ENCODE data around the gene DLL1. TPM values are rescaled to one million over a fixed set of nuclear protein-coding genes. Genes with fewer than 3 reads are reported as not detected.
A peak's percentile ranks its signal among the peaks of the same experiment; 100 is the strongest.

The DLL1 gene
- total and polyA plus RNA-seq, 9 of the 15 experiments (the other 6 are each of a cell fraction or from before 2014, with no cell fraction given), result not detected

DNA sequence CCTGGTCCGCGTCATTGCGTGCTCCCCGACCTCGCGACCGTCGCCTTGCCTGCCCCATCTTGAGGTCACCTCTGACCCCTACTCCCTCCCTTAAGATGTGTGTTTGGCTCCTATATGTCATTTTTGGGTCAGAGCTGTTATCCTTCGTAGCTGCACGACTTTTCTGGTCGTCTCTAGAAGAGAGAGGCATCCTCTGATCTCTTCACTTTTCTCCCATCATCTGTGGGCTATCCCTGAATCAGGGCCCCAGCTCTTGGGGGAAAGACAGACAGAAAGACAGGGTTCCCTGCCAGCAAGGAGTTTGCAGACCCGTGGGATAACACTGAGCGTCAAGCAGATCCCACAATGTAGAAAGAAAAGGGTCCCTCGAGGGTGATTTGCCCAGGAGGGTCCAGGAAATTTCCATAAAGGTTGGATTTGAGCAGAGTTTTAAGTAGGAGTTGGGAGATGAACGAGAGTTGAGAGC, 16.2 kb upstream of the DLL1 start:
- peaks cover 57% of the 10 kb centered on the region for H3K79me2 ChIP-seq (ENCODE audit: control insufficient read depth, insufficient read depth, low read length)
- H3K27me3 ChIP-seq (ENCODE audit: control insufficient read depth in 2 of 2, insufficient read depth in 2 of 2, low read length in 2 of 2), result no peaks in the 10 kb centered on the region
- peak overlapping the region; percentile 95 for H2AFZ ChIP-seq (ENCODE audit: low read depth, low read length)
- peak in 1 of 4 experiments; percentile 55 for DNase-seq (ENCODE audit: extremely low read depth in 1 of 4, low spot score in 3 of 4)
- peak overlapping the region; percentile 83 to 98 for H3K9ac ChIP-seq (ENCODE audit: insufficient read depth in 1 of 2, low read depth in 2 of 2, low read length in 2 of 2)
- FAIRE-seq, result no peak
- intact Hi-C loops (cut with micrococcal nuclease) (no loop called here), in situ Hi-C loops (cut with MboI) (no loop called here)
- no TSS peak for BruUV-seq (replicated peaks)
- CTCF ChIA-PET (ENCODE audit: low intra/inter-chr PET ratio), result no interaction called here
- H3K27ac ChIP-seq (ENCODE audit: extremely low read depth, low read depth, low read length), result peak overlapping the region; percentile 76
- no peaks in the 10 kb centered on the region for H3K9me3 ChIP-seq (replicated peaks; ENCODE audit: control insufficient read depth, insufficient read depth, low read depth, low read length)
- H3K9me1 ChIP-seq (ENCODE audit: control insufficient read depth, insufficient read depth, low read length), result no peaks in the 10 kb centered on the region
- POLR2A ChIA-PET, result interaction anchor here (0.7 to 1.4 kb wide), 2 partner anchors 11 to 883 kb away, joined by 3 read pairs; no protein-coding TSS in a partner anchor
- H4K20me1 ChIP-seq (replicated peaks; ENCODE audit: control insufficient read depth, insufficient read depth, low read length), result peaks cover 4% of the 10 kb centered on the region; the same call in 1 of the 2 replicates
- H3K36me3 ChIP-seq (ENCODE audit: control insufficient read depth, insufficient read depth, low read length), result peaks cover 23% of the 10 kb centered on the region; the same call in 2 of the 3 replicates
- ATAC-seq, result no peak
- peaks cover 20 to 22% of the 10 kb centered on the region in 2 experiments; a peak in 4 of 5 replicates for H3K4me1 ChIP-seq (replicated peaks in 1 of 2; ENCODE audit: control insufficient read depth in 2 of 2, insufficient read depth in 2 of 2, low read length in 2 of 2)
- under 1% methylated on average over 15 of the region's 15 CpGs for WGBS (ENCODE audit: insufficient coverage, low coverage, missing lambda C conversion rate)
- peak overlapping the region; percentile 70 for H3K4me3 ChIP-seq
- H3K4me2 ChIP-seq (ENCODE audit: insufficient read depth, low read length), result peak overlapping the region; percentile 99
- TF ChIP-seq EP400 (IDR thresholded peaks at IDR 0.05), result 0 out of 2 replicates have a peak, but pooled peaks have one; percentile 60
- no peak for TF ChIP-seq TRIM28 (IDR thresholded peaks at IDR 0.05)
- peak; percentile 6; the same call in 1 of the 2 replicates for TF ChIP-seq EHMT2 (IDR thresholded peaks at IDR 0.05)
- TF ChIP-seq CBX8 (IDR thresholded peaks at IDR 0.05; ENCODE audit: borderline replicate concordance, extremely low read depth, low read depth, low read length, poor library complexity, severe bottlenecking), result no peak
- no peak for TF ChIP-seq KDM4B (IDR thresholded peaks at IDR 0.05; ENCODE audit: borderline replicate concordance in 2 of 2, low read depth in 1 of 2)
- TF ChIP-seq, protein P1, sequence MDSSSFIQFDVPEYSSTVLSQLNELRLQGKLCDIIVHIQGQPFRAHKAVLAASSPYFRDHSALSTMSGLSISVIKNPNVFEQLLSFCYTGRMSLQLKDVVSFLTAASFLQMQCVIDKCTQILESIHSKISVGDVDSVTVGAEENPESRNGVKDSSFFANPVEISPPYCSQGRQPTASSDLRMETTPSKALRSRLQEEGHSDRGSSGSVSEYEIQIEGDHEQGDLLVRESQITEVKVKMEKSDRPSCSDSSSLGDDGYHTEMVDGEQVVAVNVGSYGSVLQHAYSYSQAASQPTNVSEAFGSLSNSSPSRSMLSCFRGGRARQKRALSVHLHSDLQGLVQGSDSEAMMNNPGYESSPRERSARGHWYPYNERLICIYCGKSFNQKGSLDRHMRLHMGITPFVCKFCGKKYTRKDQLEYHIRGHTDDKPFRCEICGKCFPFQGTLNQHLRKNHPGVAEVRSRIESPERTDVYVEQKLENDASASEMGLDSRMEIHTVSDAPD (CRISPR knock-in tag; IDR thresholded peaks at IDR 0.05), result no peak
- TF ChIP-seq, protein P2, sequence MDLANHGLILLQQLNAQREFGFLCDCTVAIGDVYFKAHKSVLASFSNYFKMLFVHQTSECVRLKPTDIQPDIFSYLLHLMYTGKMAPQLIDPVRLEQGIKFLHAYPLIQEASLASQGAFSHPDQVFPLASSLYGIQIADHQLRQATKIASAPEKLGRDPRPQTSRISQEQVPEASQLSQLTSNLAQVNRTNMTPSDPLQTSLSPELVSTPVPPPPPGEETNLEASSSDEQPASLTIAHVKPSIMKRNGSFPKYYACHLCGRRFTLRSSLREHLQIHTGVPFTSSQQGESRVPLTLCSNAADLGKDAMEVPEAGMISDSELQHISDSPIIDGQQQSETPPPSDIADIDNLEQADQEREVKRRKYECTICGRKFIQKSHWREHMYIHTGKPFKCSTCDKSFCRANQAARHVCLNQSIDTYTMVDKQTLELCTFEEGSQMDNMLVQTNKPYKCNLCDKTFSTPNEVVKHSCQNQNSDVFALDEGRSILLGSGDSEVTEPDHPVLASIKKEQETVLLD (IDR thresholded peaks at IDR 0.05), result no peak
- no peak for TF ChIP-seq ZNF766 (CRISPR knock-in tag; conservative IDR thresholded peaks at IDR 0.05)
- TF ChIP-seq, protein P3, sequence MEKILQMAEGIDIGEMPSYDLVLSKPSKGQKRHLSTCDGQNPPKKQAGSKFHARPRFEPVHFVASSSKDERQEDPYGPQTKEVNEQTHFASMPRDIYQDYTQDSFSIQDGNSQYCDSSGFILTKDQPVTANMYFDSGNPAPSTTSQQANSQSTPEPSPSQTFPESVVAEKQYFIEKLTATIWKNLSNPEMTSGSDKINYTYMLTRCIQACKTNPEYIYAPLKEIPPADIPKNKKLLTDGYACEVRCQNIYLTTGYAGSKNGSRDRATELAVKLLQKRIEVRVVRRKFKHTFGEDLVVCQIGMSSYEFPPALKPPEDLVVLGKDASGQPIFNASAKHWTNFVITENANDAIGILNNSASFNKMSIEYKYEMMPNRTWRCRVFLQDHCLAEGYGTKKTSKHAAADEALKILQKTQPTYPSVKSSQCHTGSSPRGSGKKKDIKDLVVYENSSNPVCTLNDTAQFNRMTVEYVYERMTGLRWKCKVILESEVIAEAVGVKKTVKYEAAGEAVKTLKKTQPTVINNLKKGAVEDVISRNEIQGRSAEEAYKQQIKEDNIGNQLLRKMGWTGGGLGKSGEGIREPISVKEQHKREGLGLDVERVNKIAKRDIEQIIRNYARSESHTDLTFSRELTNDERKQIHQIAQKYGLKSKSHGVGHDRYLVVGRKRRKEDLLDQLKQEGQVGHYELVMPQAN (IDR thresholded peaks at IDR 0.05; ENCODE audit: borderline replicate concordance), result peak; percentile 62; the same call in 1 of the 2 replicates
- TF ChIP-seq NEUROD1 (IDR thresholded peaks at IDR 0.05; ENCODE audit: borderline replicate concordance, low read depth, low read length, partially characterized antibody), result no peak
- TF ChIP-seq KAT7 (CRISPR knock-in tag; IDR thresholded peaks at IDR 0.05; ENCODE audit: borderline replicate concordance), result 0 out of 2 replicates have a peak, but pooled peaks have one; percentile 54
- TF ChIP-seq NR2C2 (CRISPR knock-in tag; IDR thresholded peaks at IDR 0.05), result 0 out of 2 replicates have a peak, but pooled peaks have one; percentile 18
- TF ChIP-seq NR2C2 (tag; IDR thresholded peaks at IDR 0.05), result peak; percentile 89
- TF ChIP-seq, protein P4, sequence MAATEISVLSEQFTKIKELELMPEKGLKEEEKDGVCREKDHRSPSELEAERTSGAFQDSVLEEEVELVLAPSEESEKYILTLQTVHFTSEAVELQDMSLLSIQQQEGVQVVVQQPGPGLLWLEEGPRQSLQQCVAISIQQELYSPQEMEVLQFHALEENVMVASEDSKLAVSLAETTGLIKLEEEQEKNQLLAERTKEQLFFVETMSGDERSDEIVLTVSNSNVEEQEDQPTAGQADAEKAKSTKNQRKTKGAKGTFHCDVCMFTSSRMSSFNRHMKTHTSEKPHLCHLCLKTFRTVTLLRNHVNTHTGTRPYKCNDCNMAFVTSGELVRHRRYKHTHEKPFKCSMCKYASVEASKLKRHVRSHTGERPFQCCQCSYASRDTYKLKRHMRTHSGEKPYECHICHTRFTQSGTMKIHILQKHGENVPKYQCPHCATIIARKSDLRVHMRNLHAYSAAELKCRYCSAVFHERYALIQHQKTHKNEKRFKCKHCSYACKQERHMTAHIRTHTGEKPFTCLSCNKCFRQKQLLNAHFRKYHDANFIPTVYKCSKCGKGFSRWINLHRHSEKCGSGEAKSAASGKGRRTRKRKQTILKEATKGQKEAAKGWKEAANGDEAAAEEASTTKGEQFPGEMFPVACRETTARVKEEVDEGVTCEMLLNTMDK (IDR thresholded peaks at IDR 0.05; ENCODE audit: borderline replicate concordance, insufficient read depth, low read depth, low read length, poor library complexity, severe bottlenecking), result no peak
